ENCODE measurements around the gene LSG1. TPM values are rescaled to one million over a fixed set of nuclear protein-coding genes. Genes with fewer than 3 reads are reported as not detected.

LSG1 gene
- total RNA-seq, 1 experiment from 2014 or later = 45.8 TPM

GRCh38 chr3:194686816-194687637 is 15.0 kb upstream of the LSG1 start (continued):
- TF ChIP-seq TEAD1 (CRISPR knock-in tag; IDR thresholded peaks at IDR 0.05) (0 out of 2 replicates have a peak, but pooled peaks have one; percentile 36), ARID4B (CRISPR knock-in tag; IDR thresholded peaks at IDR 0.05; ENCODE audit: borderline replicate concordance) (peak; percentile 93), ZBTB21 (CRISPR knock-in tag; IDR thresholded peaks at IDR 0.05; ENCODE audit: borderline replicate concordance) (peak; percentile 62; the same call in 1 of the 2 replicates), ZNF423 (CRISPR knock-in tag; IDR thresholded peaks at IDR 0.05) (no peak; the same call in 1 of the 2 replicates), JUN (CRISPR knock-in tag; IDR thresholded peaks at IDR 0.05) (peak; percentile 90), ATF1 (CRISPR knock-in tag; IDR thresholded peaks at IDR 0.05) (peak; percentile 92; the same call in 1 of the 2 replicates), ZMAT4 (CRISPR knock-in tag; IDR thresholded peaks at IDR 0.05) (no peak)

GRCh38 chr3:194686414-194686815 is 14.4 kb upstream of the LSG1 start:
- Mint-ChIP-seq H3K9me3 (no peaks in the 10 kb centered on the region), H3K4me3 (peak overlapping the region; percentile 84), H3K27me3 (ENCODE audit: low read depth) (peaks cover 50% of the 10 kb centered on the region), H3K27ac (no peak overlapping the region), H3K4me1 (peaks cover 32% of the 10 kb centered on the region), H3K36me3 (no peaks in the 10 kb centered on the region)
- ATAC-seq (no peak), DNase-seq (ENCODE audit: low spot score) (no peak)
- POLR2A ChIA-PET = interaction anchor here (0.6 to 2.3 kb wide), 6 partner anchors 14 to 584 kb away, joined by 3 to 9 read pairs (median 6); partner anchors contain the start of genes LSG1 and XXYLT1
- TF ChIP-seq JAZF1 (CRISPR knock-in tag; IDR thresholded peaks at IDR 0.05) (no peak), ZNF423 (CRISPR knock-in tag; IDR thresholded peaks at IDR 0.05) (peak; percentile 38; the same call in 1 of the 2 replicates)
- CTCF ChIA-PET = interaction anchor here (0.9 to 3.6 kb wide), 22 partner anchors 10 to 584 kb away, joined by 3 to 45 read pairs (median 10); partner anchors contain the start of genes LSG1 and XXYLT1

DNA sequence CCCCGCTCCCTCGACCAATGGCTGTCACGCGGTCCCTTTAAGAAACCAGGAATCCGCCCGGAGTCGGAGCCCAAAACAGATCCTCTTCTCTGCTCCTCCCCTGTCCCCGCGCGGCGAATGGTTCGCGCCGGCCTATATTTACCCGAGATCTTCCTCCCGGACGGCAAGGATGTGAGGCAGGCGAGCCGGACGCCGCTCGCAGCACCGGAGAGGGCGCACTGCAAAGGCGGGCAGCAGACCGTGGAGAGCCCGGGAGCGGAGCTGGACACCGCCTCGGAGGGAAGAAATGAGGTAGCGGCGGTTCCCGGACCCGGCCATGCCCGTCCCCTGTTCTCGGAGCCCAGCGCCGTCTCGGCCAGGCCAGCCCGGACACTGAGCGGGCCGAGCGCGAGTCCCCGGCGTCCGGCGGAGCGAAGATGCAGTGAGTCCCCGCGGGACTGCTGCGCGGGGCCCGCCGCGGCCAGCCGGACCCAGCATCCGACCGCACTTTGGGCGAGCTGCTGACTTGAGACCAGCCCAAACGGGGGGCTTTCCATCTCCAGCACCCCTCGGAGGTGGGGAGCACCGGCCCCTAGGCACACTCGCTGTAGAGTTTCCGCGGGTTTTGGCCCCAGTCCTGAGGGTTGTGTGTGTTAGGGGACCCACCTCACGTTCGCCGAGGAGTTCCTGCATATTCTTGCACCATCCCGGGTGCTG is 13.9 kb upstream of the LSG1 start, which contains the start of gene FAM43A:
FAM43A (plus strand) TSS at position 166 of the 696 bp plus-strand sequence. CDS start 944 bp downstream, outside the sequence.
- Mint-ChIP-seq H3K27ac (no peak within 1 kb of the TSS), H3K27me3 (ENCODE audit: low read depth) (peaks cover 47% of the 10 kb centered on the region), H3K36me3 (no peaks in the 10 kb centered on the region), H3K9me3 (no peaks in the 10 kb centered on the region), H3K4me3 (peak within 1 kb of the TSS; percentile 84), H3K4me1 (peaks cover 26% of the 10 kb centered on the region)
- ATAC-seq = peak; percentile 46
- ChIA-PET CTCF (interaction anchor here (0.9 to 3.6 kb wide), 10 partner anchors 14 to 585 kb away, joined by 3 to 45 read pairs (median 12); partner anchors contain the start of genes LSG1 and XXYLT1), POLR2A (interaction anchor here (0.6 to 2.3 kb wide), 3 partner anchors 14 to 359 kb away, joined by 4 to 9 read pairs (median 7); partner anchors contain the start of gene LSG1)
- DNase-seq (ENCODE audit: low spot score) = peak; percentile 84
- TF ChIP-seq NR3C1 (CRISPR knock-in tag; conservative IDR thresholded peaks at IDR 0.05; ENCODE audit: low read depth) (no peak), MAX (CRISPR knock-in tag; IDR thresholded peaks at IDR 0.05) (peak; percentile 84), HMGXB4 (CRISPR knock-in tag; IDR thresholded peaks at IDR 0.05) (peak; percentile 94), ZNF423 (CRISPR knock-in tag; IDR thresholded peaks at IDR 0.05) (no peak), CTCF (IDR thresholded peaks at IDR 0.05) (no peak), FOXJ3 (CRISPR knock-in tag; IDR thresholded peaks at IDR 0.05; ENCODE audit: borderline replicate concordance) (no peak), ZNF281 (CRISPR knock-in tag; IDR thresholded peaks at IDR 0.05) (no peak), ZNF416 (CRISPR knock-in tag; IDR thresholded peaks at IDR 0.05) (no peak), NR1H2 (CRISPR knock-in tag; IDR thresholded peaks at IDR 0.05) (no peak), ZNF671 (CRISPR knock-in tag; IDR thresholded peaks at IDR 0.05) (no peak), FOXP1 (CRISPR knock-in tag; IDR thresholded peaks at IDR 0.05; ENCODE audit: borderline replicate concordance) (peak; percentile 76)
